SK-N-SH treated with all-trans-retinoic acid at 6 μM for 48 hours (cell line): Measurements from ENCODE around the gene IKZF2.

Experiments
- ARNTL ChIP-seq: fragments of 450-650 bp; formaldehyde crosslinking; IDR thresholded peaks from 2 replicates; pipeline ENCODE4 v1.5.0; 2020; ENCODE audit warnings: low read depth, mild to moderate bottlenecking, moderate library complexity, borderline replicate concordance
- CSDC2 ChIP-seq: fragments of 250-450 bp; sonication (Bioruptor Pico); IDR thresholded peaks from 2 replicates; pipeline ENCODE4 v1.5.0; 2020; ENCODE audit warnings: mild to moderate bottlenecking, moderate library complexity
- ESRRG ChIP-seq: fragments of 250-450 bp; sonication (Bioruptor Pico); IDR thresholded peaks from 2 replicates; pipeline ENCODE4 v1.6.1; 2021; ENCODE audit warnings: mild to moderate bottlenecking
- ZNF565 ChIP-seq: fragments of 450-650 bp; formaldehyde crosslinking; conservative IDR thresholded peaks from 2 replicates; pipeline ENCODE4 v1.5.0; 2020; ENCODE audit warnings: low read depth, mild to moderate bottlenecking, moderate library complexity
- TF ChIP-seq, protein P1 (sequence below): fragments of 250-450 bp; sonication (Bioruptor Pico); IDR thresholded peaks from 2 replicates; pipeline ENCODE4 v1.8.0; 2020; ENCODE audit warnings: mild to moderate bottlenecking, moderate library complexity, borderline replicate concordance

DNA sequence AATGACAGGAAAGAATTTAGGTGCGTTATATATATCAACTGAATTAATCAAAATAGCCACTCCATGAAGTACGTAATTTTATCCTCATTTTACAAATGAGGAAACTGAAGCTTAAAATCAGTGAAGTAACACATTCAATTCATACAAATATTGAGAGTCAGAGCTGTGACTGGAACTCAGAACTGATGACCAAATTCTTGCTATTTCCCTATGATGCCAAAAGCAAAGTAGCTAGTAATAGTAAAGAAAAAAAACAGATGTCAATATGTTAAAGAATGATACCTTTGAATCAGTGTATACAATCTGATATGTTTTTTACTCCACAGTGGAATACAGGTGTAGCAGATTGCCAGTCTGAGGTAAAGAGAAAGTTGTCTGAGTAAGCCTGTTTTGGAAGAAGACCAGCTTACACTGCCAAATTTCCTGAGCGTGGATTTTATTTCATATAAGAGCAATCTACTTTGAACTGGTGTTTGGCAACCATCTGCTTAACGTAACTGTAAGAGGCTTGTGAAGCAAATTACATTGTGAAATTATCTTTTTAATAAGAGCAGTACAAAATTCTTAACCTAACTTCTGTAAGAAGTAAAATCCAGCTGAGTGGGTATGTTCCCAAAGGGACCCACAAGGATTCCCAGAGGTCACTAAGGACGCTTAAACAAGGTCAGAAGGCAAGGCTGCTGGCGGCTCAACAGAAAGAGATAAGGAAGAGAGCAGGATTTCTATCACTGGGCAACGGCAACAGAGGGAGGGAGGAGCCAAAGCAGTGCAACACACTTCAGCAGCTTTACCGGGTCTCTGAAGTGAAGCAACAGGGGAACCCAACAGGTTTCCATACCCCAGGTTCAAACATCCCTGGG, 85.6 kb downstream of the IKZF2 start:
- no peak for TF ChIP-seq CSDC2 (CRISPR knock-in tag)
- no peak for TF ChIP-seq ESRRG (CRISPR knock-in tag)
- TF ChIP-seq ZNF565 (CRISPR knock-in tag), result no peak
- no peak for TF ChIP-seq ARNTL (CRISPR knock-in tag)
- TF ChIP-seq, protein P1, sequence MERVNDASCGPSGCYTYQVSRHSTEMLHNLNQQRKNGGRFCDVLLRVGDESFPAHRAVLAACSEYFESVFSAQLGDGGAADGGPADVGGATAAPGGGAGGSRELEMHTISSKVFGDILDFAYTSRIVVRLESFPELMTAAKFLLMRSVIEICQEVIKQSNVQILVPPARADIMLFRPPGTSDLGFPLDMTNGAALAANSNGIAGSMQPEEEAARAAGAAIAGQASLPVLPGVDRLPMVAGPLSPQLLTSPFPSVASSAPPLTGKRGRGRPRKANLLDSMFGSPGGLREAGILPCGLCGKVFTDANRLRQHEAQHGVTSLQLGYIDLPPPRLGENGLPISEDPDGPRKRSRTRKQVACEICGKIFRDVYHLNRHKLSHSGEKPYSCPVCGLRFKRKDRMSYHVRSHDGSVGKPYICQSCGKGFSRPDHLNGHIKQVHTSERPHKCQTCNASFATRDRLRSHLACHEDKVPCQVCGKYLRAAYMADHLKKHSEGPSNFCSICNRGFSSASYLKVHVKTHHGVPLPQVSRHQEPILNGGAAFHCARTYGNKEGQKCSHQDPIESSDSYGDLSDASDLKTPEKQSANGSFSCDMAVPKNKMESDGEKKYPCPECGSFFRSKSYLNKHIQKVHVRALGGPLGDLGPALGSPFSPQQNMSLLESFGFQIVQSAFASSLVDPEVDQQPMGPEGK (CRISPR knock-in tag), result no peak
